Left ventricle myocardium inferior (tissue), 1 donor: ENCODE data around the gene CETN2. TPM values are rescaled to one million over a fixed set of nuclear protein-coding genes. Genes with fewer than 3 reads are reported as not detected.

Experiments
- DNase-seq: peaks from one replicate; pipeline ENCODE4 v3.0.0-alpha.2; 2020
- H3K27ac ChIP-seq: fragments of 200-600 bp; replicated peaks from 2 replicates; pipeline ENCODE4 v1.8.0; 2021
- H3K27me3 ChIP-seq: fragments of 200-600 bp; 2 replicates; pipeline ENCODE4 v1.8.0; 2021; ENCODE audit warnings: low read depth
- H3K36me3 ChIP-seq: fragments of 200-600 bp; 2 replicates; pipeline ENCODE4 v1.8.0; 2021
- H3K4me1 ChIP-seq: fragments of 200-600 bp; 2 replicates; pipeline ENCODE4 v1.8.0; 2021
- H3K4me3 ChIP-seq: fragments of 200-600 bp; 2 replicates; pipeline ENCODE4 v1.8.0; 2021; ENCODE audit warnings: mild to moderate bottlenecking, moderate library complexity
- H3K9me3 ChIP-seq: fragments of 200-600 bp; replicated peaks from 2 replicates; pipeline ENCODE4 v1.8.0; 2021
- intact Hi-C: fragments of 100-400 bp; cut with micrococcal nuclease; formaldehyde crosslinking; loops from one replicate; pipeline ENCODE4 v1.11.0; 2022
- total RNA-seq: library from RNA; stranded (reverse); fragmentation: NEBNext Ultra II Directional; extraction: Animal tissue kit (Norgen Biotek cat#: 25700); gene quantifications from one replicate; pipeline ENCODE4 v1.2.1, GENCODE V29; 2021
- TF ChIP-seq, protein P1 (sequence below): fragments of 200-600 bp; IDR thresholded peaks from 2 replicates; pipeline ENCODE4 v1.8.0; 2021; ENCODE audit warnings: antibody characterized with exemption, mild to moderate bottlenecking, borderline replicate concordance
- donor health status: DM: no; HTN: yes; CAD: no; lungs with severe emphysema.

The CETN2 gene
- total RNA-seq, 1 donor from 2014 or later = 24.1 TPM

DNA sequence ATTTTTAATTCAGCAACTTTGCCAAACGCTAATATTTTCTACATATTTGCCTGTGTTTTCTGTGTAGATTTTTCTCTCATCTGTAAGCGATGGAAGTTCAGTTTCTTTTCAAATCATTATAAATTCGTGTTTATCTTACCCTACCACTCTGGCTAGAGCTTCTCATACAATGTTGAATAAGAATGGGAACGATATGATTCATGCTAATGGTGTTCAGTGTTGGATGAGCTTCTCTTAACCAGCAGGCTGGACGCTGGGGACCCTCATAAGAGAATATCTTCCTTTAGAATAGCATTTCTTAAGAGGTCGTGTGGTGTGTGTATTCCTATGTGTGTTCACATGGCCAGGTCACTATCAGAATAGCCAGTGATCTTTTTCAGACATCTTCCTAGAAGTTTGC, 31.3 kb upstream of the CETN2 start:
- no peak overlapping the region for H3K27ac ChIP-seq
- TF ChIP-seq, protein P1, sequence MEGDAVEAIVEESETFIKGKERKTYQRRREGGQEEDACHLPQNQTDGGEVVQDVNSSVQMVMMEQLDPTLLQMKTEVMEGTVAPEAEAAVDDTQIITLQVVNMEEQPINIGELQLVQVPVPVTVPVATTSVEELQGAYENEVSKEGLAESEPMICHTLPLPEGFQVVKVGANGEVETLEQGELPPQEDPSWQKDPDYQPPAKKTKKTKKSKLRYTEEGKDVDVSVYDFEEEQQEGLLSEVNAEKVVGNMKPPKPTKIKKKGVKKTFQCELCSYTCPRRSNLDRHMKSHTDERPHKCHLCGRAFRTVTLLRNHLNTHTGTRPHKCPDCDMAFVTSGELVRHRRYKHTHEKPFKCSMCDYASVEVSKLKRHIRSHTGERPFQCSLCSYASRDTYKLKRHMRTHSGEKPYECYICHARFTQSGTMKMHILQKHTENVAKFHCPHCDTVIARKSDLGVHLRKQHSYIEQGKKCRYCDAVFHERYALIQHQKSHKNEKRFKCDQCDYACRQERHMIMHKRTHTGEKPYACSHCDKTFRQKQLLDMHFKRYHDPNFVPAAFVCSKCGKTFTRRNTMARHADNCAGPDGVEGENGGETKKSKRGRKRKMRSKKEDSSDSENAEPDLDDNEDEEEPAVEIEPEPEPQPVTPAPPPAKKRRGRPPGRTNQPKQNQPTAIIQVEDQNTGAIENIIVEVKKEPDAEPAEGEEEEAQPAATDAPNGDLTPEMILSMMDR = no peak
- H3K36me3 ChIP-seq = peaks cover 47% of the 10 kb centered on the region

DNA sequence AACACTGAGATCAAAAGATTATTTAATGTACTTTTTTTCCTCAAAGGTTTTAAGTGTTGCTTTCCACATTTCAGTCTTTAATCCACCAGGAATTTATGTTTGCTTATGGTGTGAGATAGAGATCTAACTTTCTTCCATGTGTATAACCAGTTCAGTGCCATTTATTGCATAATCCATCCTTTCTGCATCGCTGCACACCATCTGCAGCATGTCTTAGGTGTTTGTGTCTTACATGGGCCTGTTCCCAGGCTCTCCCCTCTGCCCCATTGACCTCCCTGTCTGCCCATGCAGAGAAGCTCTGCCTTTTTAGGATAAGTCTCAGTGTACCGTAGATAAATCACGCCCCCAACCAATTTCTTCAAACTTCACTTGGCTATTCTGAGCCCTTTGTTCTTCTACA, 30.6 kb upstream of the CETN2 start:
- TF ChIP-seq, protein P1 = no peak
- DNase-seq = no peak
- Histone ChIP-seq H3K36me3 (peaks cover 46% of the 10 kb centered on the region), H3K4me3 (no peak overlapping the region), H3K4me1 (no peaks in the 10 kb centered on the region), H3K27ac (no peak overlapping the region), H3K9me3 (no peaks in the 10 kb centered on the region), H3K27me3 (no peaks in the 10 kb centered on the region)
- intact Hi-C loops = no loop called here

More for the DNA sequence above, 31.3 kb upstream of the CETN2 start:
- no peak for DNase-seq
- Histone ChIP-seq H3K4me1 (no peaks in the 10 kb centered on the region), H3K9me3 (no peaks in the 10 kb centered on the region), H3K27me3 (no peaks in the 10 kb centered on the region), H3K4me3 (no peak overlapping the region)
- intact Hi-C loops = no loop called here

DNA sequence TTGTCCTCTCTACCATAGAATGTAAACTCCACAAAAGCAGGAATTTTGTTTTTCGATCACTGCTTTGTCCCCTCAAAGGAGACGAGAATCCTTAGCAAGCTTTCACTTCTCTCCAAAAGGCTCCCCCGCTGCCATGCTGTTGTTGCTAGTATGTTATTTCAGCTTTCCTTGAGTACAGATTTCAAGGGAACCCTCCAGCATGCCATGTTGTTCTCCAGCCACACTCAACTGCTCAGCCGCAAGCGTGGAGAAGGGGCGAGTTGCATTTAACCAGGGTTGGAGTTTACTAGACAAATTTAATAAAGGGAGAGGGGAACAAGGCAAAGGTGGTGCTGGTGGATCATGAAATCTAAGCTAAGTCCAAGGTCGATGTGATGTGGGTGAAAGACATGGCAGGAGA, 23.4 kb upstream of the CETN2 start:
- H3K9me3 ChIP-seq = no peaks in the 10 kb centered on the region
- no peaks in the 10 kb centered on the region for H3K4me1 ChIP-seq
- TF ChIP-seq, protein P1 = no peak
- no peak overlapping the region for H3K4me3 ChIP-seq
- no peaks in the 10 kb centered on the region for H3K27me3 ChIP-seq
- intact Hi-C loops = no loop called here
- peaks cover 27% of the 10 kb centered on the region for H3K36me3 ChIP-seq
- no peak overlapping the region for H3K27ac ChIP-seq
- DNase-seq = no peak

DNA sequence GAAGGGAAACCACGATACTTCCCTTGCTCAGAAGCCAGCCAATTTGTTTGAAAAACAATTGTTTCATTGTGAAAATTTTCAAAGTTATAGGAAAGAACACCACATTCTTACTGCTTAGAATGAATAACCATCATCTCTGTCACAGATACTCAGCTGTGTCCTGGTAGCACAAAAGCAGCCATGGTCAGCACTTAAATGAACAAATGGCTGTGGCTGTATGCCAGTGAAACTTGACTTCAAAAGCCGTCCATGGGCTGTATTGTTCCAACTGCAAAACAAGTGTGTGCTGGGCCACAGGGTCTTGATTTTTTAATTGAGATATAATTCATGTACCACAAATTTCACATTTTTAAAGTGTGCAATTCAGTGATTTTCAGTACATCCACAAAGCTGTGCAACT, 19.9 kb upstream of the CETN2 start:
- H3K4me1 ChIP-seq = no peaks in the 10 kb centered on the region
- intact Hi-C loops = no loop called here
- no peak for DNase-seq
- H3K27me3 ChIP-seq = no peaks in the 10 kb centered on the region
- no peaks in the 10 kb centered on the region for H3K9me3 ChIP-seq
- TF ChIP-seq, protein P1 = no peak
- H3K27ac ChIP-seq = no peak overlapping the region
- H3K36me3 ChIP-seq = peaks cover 16% of the 10 kb centered on the region
- no peak overlapping the region for H3K4me3 ChIP-seq

DNA sequence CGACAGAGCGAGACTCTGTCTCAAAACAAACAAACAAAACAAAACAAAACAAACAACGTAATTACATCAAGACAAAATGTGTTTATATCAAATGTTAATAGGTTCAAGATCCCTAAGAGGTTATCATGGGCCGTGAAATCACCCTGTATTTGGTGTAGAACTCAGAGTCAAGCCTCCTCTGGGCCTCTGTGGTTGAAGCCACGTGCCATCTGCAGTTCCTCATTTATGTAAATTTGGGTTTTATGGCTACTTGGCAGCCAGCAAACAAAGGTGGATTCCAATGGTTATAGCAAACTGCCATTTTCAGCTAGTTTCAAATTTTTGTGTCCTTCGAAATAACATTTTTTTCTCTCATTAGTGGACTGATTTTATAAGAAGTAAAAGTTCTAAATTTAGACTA, 16.7 kb upstream of the CETN2 start:
- DNase-seq = no peak
- H3K9me3 ChIP-seq = no peaks in the 10 kb centered on the region
- no peak overlapping the region for H3K27ac ChIP-seq
- TF ChIP-seq, protein P1 = no peak
- intact Hi-C loops = no loop called here
- peaks cover 7% of the 10 kb centered on the region for H3K4me1 ChIP-seq
- H3K27me3 ChIP-seq = no peaks in the 10 kb centered on the region
- peaks cover 16% of the 10 kb centered on the region for H3K36me3 ChIP-seq
- H3K4me3 ChIP-seq = no peak overlapping the region

DNA sequence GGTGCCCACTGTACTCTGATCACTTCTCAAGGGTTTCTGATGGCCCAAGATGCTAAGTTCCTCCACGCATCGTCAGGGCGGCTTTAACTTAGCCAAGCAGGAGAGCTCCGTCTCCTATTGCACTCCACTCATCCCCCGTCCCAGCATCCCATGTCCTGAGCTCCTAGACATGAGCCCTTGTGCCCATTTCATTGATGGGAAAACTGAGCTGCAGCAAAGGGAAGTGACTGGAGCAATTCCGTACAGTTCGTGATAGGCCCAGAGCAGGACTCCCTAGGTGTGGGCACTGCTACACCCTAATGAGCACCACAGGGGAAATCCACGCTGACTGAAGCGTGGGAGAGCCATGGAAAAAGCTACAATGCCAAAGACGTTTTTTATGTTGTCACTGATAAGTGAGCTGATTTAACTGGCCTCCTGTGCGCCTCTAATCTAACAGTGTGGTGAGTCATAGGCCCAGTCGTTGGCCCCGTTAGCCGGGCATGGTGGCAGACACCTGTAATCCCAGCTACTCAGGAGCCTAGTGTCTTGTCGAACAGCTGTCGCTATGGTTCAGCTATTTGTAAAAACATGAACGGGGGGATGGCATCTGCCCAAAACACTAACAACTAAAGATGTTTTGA, 15.2 kb upstream of the CETN2 start:
- Histone ChIP-seq H3K4me3 (no peak overlapping the region), H3K4me1 (peaks cover 14% of the 10 kb centered on the region), H3K36me3 (peaks cover 7% of the 10 kb centered on the region), H3K27ac (no peak overlapping the region), H3K27me3 (no peaks in the 10 kb centered on the region), H3K9me3 (no peaks in the 10 kb centered on the region)
- TF ChIP-seq, protein P1 = no peak
- no peak for DNase-seq
- intact Hi-C loops = no loop called here
